ENCODE results near the gene KRTAP2-1. TPM values are rescaled to one million over a fixed set of nuclear protein-coding genes. Genes with fewer than 3 reads are reported as not detected.

Gene KRTAP2-1
- polyA plus RNA-seq, 2 of the 4 experiments (the other 2 are of a cell fraction), result not detected

DNA sequence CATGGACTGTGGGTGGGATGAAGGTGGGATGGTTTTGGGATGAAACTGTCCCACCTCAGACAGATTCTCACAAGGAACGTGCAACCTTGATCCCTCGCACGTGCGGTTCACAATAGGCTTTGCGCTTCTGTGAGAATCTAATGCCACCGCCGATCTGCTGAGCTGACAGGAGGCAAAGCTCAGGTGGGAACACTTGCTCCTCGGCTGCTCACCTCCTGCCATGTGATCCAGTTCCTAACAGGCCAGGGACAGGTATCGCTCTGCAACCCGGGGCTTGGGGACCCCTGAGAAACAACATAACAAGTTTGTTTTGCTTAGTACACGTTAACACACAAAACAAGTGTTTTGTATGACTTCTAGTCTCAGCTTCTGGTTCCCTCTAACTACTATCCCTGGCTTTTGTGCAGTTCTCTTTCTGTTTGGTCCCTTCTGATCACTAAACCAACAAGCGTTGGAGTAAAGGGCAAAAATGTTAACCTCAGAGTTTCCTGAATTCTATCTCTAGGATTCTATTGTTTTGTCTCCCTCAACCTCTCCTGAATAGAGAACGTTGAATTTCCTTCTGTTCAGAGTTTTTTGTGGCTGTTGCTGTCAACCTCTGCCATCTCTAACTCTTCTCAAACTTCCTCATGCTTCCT lies 30.4 kb downstream of the KRTAP2-1 start:
- DNase-seq (ENCODE audit: low read depth in 1 of 2, low spot score in 1 of 2) (no peak), ATAC-seq (no peak; a peak in 1 of 6 replicates), FAIRE-seq (no peak)
- Histone ChIP-seq H3K9me3 (no peaks in the 10 kb centered on the region), H3K4me3 (no peak overlapping the region), H3K27ac (no peak overlapping the region), H3K4me2 (no peak overlapping the region), H3K4me1 (peaks cover 19% of the 10 kb centered on the region; the same call in 1 of the 3 replicates)
- WGBS (ENCODE audit: missing lambda C conversion rate), result 80% methylated on average over 13 of the region's 13 CpGs
- TF ChIP-seq HDAC2 (IDR thresholded peaks at IDR 0.05) (no peak), SMC3 (IDR thresholded peaks at IDR 0.05) (no peak), CBX8 (IDR thresholded peaks at IDR 0.05) (no peak), CHD4 (IDR thresholded peaks at IDR 0.05; ENCODE audit: borderline replicate concordance) (no peak)
- TF ChIP-seq, protein P1, sequence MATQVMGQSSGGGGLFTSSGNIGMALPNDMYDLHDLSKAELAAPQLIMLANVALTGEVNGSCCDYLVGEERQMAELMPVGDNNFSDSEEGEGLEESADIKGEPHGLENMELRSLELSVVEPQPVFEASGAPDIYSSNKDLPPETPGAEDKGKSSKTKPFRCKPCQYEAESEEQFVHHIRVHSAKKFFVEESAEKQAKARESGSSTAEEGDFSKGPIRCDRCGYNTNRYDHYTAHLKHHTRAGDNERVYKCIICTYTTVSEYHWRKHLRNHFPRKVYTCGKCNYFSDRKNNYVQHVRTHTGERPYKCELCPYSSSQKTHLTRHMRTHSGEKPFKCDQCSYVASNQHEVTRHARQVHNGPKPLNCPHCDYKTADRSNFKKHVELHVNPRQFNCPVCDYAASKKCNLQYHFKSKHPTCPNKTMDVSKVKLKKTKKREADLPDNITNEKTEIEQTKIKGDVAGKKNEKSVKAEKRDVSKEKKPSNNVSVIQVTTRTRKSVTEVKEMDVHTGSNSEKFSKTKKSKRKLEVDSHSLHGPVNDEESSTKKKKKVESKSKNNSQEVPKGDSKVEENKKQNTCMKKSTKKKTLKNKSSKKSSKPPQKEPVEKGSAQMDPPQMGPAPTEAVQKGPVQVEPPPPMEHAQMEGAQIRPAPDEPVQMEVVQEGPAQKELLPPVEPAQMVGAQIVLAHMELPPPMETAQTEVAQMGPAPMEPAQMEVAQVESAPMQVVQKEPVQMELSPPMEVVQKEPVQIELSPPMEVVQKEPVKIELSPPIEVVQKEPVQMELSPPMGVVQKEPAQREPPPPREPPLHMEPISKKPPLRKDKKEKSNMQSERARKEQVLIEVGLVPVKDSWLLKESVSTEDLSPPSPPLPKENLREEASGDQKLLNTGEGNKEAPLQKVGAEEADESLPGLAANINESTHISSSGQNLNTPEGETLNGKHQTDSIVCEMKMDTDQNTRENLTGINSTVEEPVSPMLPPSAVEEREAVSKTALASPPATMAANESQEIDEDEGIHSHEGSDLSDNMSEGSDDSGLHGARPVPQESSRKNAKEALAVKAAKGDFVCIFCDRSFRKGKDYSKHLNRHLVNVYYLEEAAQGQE (IDR thresholded peaks at IDR 0.05), result no peak
- ChIA-PET CTCF (interaction anchor here (1.3 to 1.9 kb wide), 4 partner anchors 9 to 12 kb away, joined by 4 to 5 read pairs (median 4); no protein-coding TSS in a partner anchor), POLR2A (no interaction called here)

DNA sequence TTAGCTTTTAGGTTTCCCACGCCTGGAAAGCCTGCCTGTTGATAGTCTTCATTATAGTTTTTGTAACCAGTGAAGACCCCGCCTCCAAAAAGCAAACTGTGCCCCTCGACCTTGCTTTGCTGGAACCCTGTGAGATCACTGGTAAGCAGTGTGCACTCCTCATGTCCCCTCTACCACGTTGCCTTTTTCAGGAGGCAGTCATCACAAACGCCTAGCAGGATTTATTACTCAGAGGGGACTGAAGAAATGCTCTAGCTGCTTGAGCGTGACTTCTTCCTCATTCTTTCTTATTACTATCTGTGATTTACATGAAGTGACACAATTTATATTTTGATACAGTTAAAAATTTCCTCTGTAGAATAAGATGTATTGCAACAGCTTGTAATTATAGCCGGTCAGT lies 31.7 kb downstream of the KRTAP2-1 start:
- FAIRE-seq, result no peak
- POLR2A ChIA-PET, result no interaction called here
- ATAC-seq, result no peak
- no peaks in the 10 kb centered on the region for H3K9me3 ChIP-seq
- no peak overlapping the region for H3K4me3 ChIP-seq
- CTCF ChIA-PET, result interaction anchor here (0.5 to 1.9 kb wide), 6 partner anchors 8 to 38 kb away, joined by 3 to 5 read pairs (median 4); no protein-coding TSS in a partner anchor
- no peak overlapping the region for H3K4me2 ChIP-seq
- H3K4me1 ChIP-seq, result peaks cover 17% of the 10 kb centered on the region; the same call in 1 of the 3 replicates
- 49% methylated on average over 7 of the region's 7 CpGs for WGBS (ENCODE audit: missing lambda C conversion rate)
- no peak for TF ChIP-seq ZSCAN20 (CRISPR knock-in tag; IDR thresholded peaks at IDR 0.05)
- no peak for TF ChIP-seq POLR2AphosphoS2 (conservative IDR thresholded peaks at IDR 0.05; ENCODE audit: low read length)
- TF ChIP-seq, protein P2, sequence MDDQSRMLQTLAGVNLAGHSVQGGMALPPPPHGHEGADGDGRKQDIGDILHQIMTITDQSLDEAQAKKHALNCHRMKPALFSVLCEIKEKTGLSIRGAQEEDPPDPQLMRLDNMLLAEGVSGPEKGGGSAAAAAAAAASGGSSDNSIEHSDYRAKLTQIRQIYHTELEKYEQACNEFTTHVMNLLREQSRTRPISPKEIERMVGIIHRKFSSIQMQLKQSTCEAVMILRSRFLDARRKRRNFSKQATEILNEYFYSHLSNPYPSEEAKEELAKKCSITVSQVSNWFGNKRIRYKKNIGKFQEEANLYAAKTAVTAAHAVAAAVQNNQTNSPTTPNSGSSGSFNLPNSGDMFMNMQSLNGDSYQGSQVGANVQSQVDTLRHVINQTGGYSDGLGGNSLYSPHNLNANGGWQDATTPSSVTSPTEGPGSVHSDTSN (IDR thresholded peaks at IDR 0.05), result no peak
- no peak for TF ChIP-seq HEYL (CRISPR knock-in tag; IDR thresholded peaks at IDR 0.05)
- no peak for TF ChIP-seq ZFP36 (IDR thresholded peaks at IDR 0.05; ENCODE audit: borderline replicate concordance, partially characterized antibody)
- TF ChIP-seq, protein P3, sequence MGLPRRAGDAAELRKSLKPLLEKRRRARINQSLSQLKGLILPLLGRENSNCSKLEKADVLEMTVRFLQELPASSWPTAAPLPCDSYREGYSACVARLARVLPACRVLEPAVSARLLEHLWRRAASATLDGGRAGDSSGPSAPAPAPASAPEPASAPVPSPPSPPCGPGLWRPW (IDR thresholded peaks at IDR 0.05), result no peak
- TF ChIP-seq EP300 (IDR thresholded peaks at IDR 0.05), result no peak
- TF ChIP-seq SREBF2 (IDR thresholded peaks at IDR 0.05), result no peak
- DNase-seq (ENCODE audit: low read depth in 1 of 2, low spot score in 1 of 2), result no peak
- H3K27ac ChIP-seq, result no peak overlapping the region

DNA sequence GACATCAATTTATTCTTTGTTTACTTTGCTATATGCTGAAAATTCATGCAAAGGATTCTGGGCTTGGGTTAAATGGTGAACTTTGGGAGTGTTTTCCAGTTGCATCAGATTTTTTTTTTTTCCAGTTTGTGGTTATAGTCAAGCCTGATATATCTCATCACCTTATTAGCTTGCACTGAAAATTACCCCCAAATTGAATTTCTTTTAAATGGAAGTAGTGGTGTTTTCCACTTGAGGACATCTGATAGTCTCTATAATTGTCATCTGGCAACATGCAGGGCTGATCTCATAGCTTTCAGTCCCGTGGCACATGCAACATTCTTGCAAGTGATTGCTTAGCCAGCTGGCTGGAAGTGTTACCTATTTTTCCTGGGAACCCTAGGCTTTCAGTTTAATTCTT lies 33.5 kb downstream of the KRTAP2-1 start:
- Histone ChIP-seq H3K4me3 (no peak overlapping the region), H3K27ac (no peak overlapping the region), H3K4me1 (peaks cover 18% of the 10 kb centered on the region; the same call in 2 of the 3 replicates), H3K9me3 (no peaks in the 10 kb centered on the region), H3K4me2 (peak overlapping the region; percentile 11; the same call in 1 of the 3 replicates)
- ATAC-seq (no peak), DNase-seq (ENCODE audit: low read depth in 1 of 2, low spot score in 1 of 2) (no peak), FAIRE-seq (peak; percentile 61)
- WGBS (ENCODE audit: missing lambda C conversion rate), result 29% methylated on average over 1 of the region's 1 CpG
- ChIA-PET POLR2A (no interaction called here), CTCF (interaction anchor here (1.0 to 1.1 kb wide), 3 partner anchors 309 to 635 kb away, joined by 4 to 5 read pairs (median 4); no protein-coding TSS in a partner anchor)
- TF ChIP-seq HEYL (CRISPR knock-in tag; IDR thresholded peaks at IDR 0.05), result no peak
- TF ChIP-seq NR3C1 (IDR thresholded peaks at IDR 0.05), result no peak
- TF ChIP-seq, protein P1 (IDR thresholded peaks at IDR 0.05), result no peak
- TF ChIP-seq HOXB13 (CRISPR knock-in tag; IDR thresholded peaks at IDR 0.05; ENCODE audit: low read depth), result no peak
- no peak for TF ChIP-seq MYC (IDR thresholded peaks at IDR 0.05; ENCODE audit: borderline replicate concordance, low read length)
- no peak for TF ChIP-seq KDM5A (IDR thresholded peaks at IDR 0.05)
- no peak for TF ChIP-seq KDM1A (IDR thresholded peaks at IDR 0.05; ENCODE audit: low read depth)
- TF ChIP-seq, protein P4, sequence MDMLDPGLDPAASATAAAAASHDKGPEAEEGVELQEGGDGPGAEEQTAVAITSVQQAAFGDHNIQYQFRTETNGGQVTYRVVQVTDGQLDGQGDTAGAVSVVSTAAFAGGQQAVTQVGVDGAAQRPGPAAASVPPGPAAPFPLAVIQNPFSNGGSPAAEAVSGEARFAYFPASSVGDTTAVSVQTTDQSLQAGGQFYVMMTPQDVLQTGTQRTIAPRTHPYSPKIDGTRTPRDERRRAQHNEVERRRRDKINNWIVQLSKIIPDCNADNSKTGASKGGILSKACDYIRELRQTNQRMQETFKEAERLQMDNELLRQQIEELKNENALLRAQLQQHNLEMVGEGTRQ (IDR thresholded peaks at IDR 0.05), result no peak
- TF ChIP-seq CHD4 (IDR thresholded peaks at IDR 0.05; ENCODE audit: borderline replicate concordance), result no peak
- TF ChIP-seq HDAC2 (IDR thresholded peaks at IDR 0.05), result no peak
- no peak for TF ChIP-seq PHF8 (IDR thresholded peaks at IDR 0.05; ENCODE audit: borderline replicate concordance, low read depth)
- TF ChIP-seq, protein P5, sequence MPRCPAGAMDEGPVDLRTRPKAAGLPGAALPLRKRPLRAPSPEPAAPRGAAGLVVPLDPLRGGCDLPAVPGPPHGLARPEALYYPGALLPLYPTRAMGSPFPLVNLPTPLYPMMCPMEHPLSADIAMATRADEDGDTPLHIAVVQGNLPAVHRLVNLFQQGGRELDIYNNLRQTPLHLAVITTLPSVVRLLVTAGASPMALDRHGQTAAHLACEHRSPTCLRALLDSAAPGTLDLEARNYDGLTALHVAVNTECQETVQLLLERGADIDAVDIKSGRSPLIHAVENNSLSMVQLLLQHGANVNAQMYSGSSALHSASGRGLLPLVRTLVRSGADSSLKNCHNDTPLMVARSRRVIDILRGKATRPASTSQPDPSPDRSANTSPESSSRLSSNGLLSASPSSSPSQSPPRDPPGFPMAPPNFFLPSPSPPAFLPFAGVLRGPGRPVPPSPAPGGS (IDR thresholded peaks at IDR 0.05), result no peak
